ENCODE measurements around the gene CAPN12. TPM values are rescaled to one million over a fixed set of nuclear protein-coding genes. Genes with fewer than 3 reads are reported as not detected.

Gene CAPN12
- total RNA-seq, 2 donors from 2014 or later, result 2.3 to 6.0 TPM

DNA sequence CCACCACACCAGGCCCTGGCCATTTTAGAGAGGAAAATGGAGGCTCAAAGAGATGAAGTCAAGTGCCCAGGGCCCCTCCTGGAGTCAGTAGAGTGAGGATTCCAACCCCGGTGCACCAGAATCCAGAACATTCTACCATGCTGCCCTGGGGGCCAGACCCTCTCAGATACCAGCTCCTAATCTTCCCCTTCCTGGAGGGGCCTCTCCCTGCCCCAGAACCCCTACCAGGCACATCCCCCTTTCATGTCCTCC, 11.1 kb downstream of the CAPN12 start:
- no peaks in the 10 kb centered on the region for H3K27me3 ChIP-seq (replicated peaks; ENCODE audit: insufficient read depth)
- H3K36me3 ChIP-seq, result peaks cover 0 to 6% of the 10 kb centered on the region in 2 donors
- peak overlapping the region in 1 of 2 donors; percentile 61 for H3K27ac ChIP-seq
- intact Hi-C loops (cut with DNase I), result loop anchor here (5.0 to 10.0 kb wide), 2 partner anchors 96 to 202 kb away; partner anchors contain the start of genes MRPS12 and SARS2
- DNase-seq (ENCODE audit: low spot score), result no peak
- H3K4me1 ChIP-seq (replicated peaks), result no peaks in the 10 kb centered on the region
- no peak overlapping the region for H3K4me3 ChIP-seq
- WGBS, result 83% methylated on average over 1 of the region's 1 CpG
- TF ChIP-seq POLR2AphosphoS5 (IDR thresholded peaks at IDR 0.05) (no peak), POLR2A (IDR thresholded peaks at IDR 0.05) (no peak)
- TF ChIP-seq, protein P1, sequence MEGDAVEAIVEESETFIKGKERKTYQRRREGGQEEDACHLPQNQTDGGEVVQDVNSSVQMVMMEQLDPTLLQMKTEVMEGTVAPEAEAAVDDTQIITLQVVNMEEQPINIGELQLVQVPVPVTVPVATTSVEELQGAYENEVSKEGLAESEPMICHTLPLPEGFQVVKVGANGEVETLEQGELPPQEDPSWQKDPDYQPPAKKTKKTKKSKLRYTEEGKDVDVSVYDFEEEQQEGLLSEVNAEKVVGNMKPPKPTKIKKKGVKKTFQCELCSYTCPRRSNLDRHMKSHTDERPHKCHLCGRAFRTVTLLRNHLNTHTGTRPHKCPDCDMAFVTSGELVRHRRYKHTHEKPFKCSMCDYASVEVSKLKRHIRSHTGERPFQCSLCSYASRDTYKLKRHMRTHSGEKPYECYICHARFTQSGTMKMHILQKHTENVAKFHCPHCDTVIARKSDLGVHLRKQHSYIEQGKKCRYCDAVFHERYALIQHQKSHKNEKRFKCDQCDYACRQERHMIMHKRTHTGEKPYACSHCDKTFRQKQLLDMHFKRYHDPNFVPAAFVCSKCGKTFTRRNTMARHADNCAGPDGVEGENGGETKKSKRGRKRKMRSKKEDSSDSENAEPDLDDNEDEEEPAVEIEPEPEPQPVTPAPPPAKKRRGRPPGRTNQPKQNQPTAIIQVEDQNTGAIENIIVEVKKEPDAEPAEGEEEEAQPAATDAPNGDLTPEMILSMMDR (IDR thresholded peaks at IDR 0.05), result no peak
- H3K9me3 ChIP-seq, result no peaks in the 10 kb centered on the region

GRCh38 chr19:38731654-38732301, 12.5 kb downstream of the CAPN12 start:
- no peaks in the 10 kb centered on the region for H3K27me3 ChIP-seq (replicated peaks; ENCODE audit: insufficient read depth)
- H3K4me1 ChIP-seq (replicated peaks), result no peaks in the 10 kb centered on the region
- H3K9me3 ChIP-seq, result no peaks in the 10 kb centered on the region
- peak; percentile 37 for DNase-seq (ENCODE audit: low spot score)
- intact Hi-C loops (cut with DNase I), result loop anchor here (5.0 to 10.0 kb wide), 2 partner anchors 94 to 203 kb away; partner anchors contain the start of genes MRPS12 and SARS2
- peaks cover 6 to 19% of the 10 kb centered on the region in 2 donors for H3K36me3 ChIP-seq
- 49% methylated on average over 10 of the region's 10 CpGs for WGBS
- TF ChIP-seq, protein P1 (IDR thresholded peaks at IDR 0.05), result peak in 1 of 4 experiments; percentile 6
- TF ChIP-seq POLR2AphosphoS5 (IDR thresholded peaks at IDR 0.05), result no peak
- H3K4me3 ChIP-seq, result no peak overlapping the region
- peak overlapping the region; percentile 56 to 61 for H3K27ac ChIP-seq

- H3K27me3 ChIP-seq (replicated peaks; ENCODE audit: insufficient read depth), result no peaks in the 10 kb centered on the region
- H3K27ac ChIP-seq, result peak overlapping the region in 1 of 2 donors; percentile 61
These were observed 13.3 kb downstream of the CAPN12 start for GRCh38 chr19:38730731-38731589.

DNA sequence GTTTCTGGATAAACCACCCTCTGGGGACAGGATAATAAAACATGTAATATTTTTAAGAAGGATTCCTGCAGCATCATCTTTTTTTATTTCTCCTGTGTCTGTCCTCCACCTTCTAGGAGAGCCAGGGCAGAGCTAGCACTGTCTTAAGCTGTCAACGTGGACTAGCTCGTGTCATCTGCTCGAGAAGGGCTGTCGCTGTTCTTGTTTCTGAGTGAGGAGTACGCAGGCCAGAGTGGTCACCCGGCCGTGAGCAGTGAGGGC, 13.9 kb downstream of the CAPN12 start:
- H3K4me1 ChIP-seq (replicated peaks), result no peaks in the 10 kb centered on the region
- intact Hi-C loops (cut with DNase I), result loop anchor here (5.0 to 10.0 kb wide), 2 partner anchors 93 to 204 kb away; partner anchors contain the start of genes MRPS12 and SARS2
- H3K36me3 ChIP-seq, result peaks cover 16 to 32% of the 10 kb centered on the region in 2 donors
- TF ChIP-seq POLR2AphosphoS5 (IDR thresholded peaks at IDR 0.05) (no peak), POLR2A (IDR thresholded peaks at IDR 0.05) (no peak)
- TF ChIP-seq, protein P1 (IDR thresholded peaks at IDR 0.05), result no peak
- peak; percentile 4 for DNase-seq (ENCODE audit: low spot score)
- WGBS, result 81% methylated on average over 7 of the region's 7 CpGs
- H3K27ac ChIP-seq, result no peak overlapping the region
- H3K9me3 ChIP-seq, result no peaks in the 10 kb centered on the region
- no peak overlapping the region for H3K4me3 ChIP-seq
- H3K27me3 ChIP-seq (replicated peaks; ENCODE audit: insufficient read depth), result no peaks in the 10 kb centered on the region

More at GRCh38 chr19:38730731-38731589, 13.3 kb downstream of the CAPN12 start:
- Histone ChIP-seq H3K4me1 (replicated peaks) (no peaks in the 10 kb centered on the region), H3K4me3 (no peak overlapping the region), H3K9me3 (no peaks in the 10 kb centered on the region), H3K36me3 (peaks cover 12 to 27% of the 10 kb centered on the region in 2 donors)
- TF ChIP-seq, protein P1 (IDR thresholded peaks at IDR 0.05), result no peak
- TF ChIP-seq POLR2A (IDR thresholded peaks at IDR 0.05) (no peak), POLR2AphosphoS5 (IDR thresholded peaks at IDR 0.05) (no peak)
- DNase-seq (ENCODE audit: low spot score), result peak; percentile 4
- WGBS, result 88% methylated on average over 15 of the region's 19 CpGs
- intact Hi-C loops (cut with DNase I), result loop anchor here (5.0 to 10.0 kb wide), 2 partner anchors 94 to 204 kb away; partner anchors contain the start of genes MRPS12 and SARS2

Data from prostate gland (tissue), 2 donors.